Endothelial cell of umbilical vein (primary cell): Measurements from ENCODE around the gene HDLBP. TPM values are rescaled to one million over a fixed set of nuclear protein-coding genes. Genes with fewer than 3 reads are reported as not detected.
A peak's percentile ranks its signal among the peaks of the same experiment; 100 is the strongest.

Source experiments
- BruUV-seq: library from RNA; stranded (reverse); fragments of 400-500 nt; replicated peaks from 2 replicates; lab custom pipeline; 2021; lab: Mats Ljungman, UMichigan
- CTCF ChIA-PET: fragments of 300-600, 350-600 bp; sonication (Branson Sonifier 250); formaldehyde crosslinking; loops from one replicate; lab custom pipeline; 2021; ENCODE audit warnings: antibody characterized with exemption, inconsistent platforms; lab: Charles Lee
- POLR2A ChIA-PET: fragments of 300-600, 350-600 bp; sonication (Branson Sonifier 250); formaldehyde crosslinking; loops from one replicate; lab custom pipeline; 2021; ENCODE audit warnings: antibody characterized with exemption, inconsistent platforms; lab: Charles Lee
- DNase-seq: peaks from one replicate; pipeline ENCODE4 v3.0.0-alpha.2; 2011; ENCODE audit warnings: low read depth, low spot score
- FAIRE-seq: peaks from 2 replicates; lab custom pipeline; 2011; peaks lifted over from hg19 to GRCh38; lab: Jason Lieb, UNC
- H2AFZ ChIP-seq: 2 replicates; pipeline ENCODE4 v1.6.0; 2012; ENCODE audit warnings: low read depth, low read length, control low read depth, inconsistent platforms
- H3K27ac ChIP-seq: 2 replicates; pipeline ENCODE4 v1.5.1; 2011; ENCODE audit warnings: low read depth, mild to moderate bottlenecking, control low read depth, low read length, moderate library complexity; ENCODE audit not compliant: insufficient read depth
- H3K27me3 ChIP-seq, 2 experiments: 2 replicates each; pipeline versions ENCODE4 v1.6.0 to v1.6.1; 2011; ENCODE audit warnings: low read length in 2 of 2, mixed read lengths in 1 of 2; ENCODE audit not compliant: control insufficient read depth in 2 of 2, insufficient read depth in 2 of 2
- H3K36me3 ChIP-seq, 2 experiments: 2 replicates in 1 of 2; 3 replicates in 1 of 2; pipeline ENCODE4 v1.5.1; 2011; ENCODE audit warnings: low read length in 2 of 2, mild to moderate bottlenecking in 1 of 2, moderate library complexity in 1 of 2; ENCODE audit not compliant: control insufficient read depth in 2 of 2, insufficient read depth in 2 of 2; ENCODE audit errors: extremely low read depth in 1 of 2
- H3K4me1 ChIP-seq: 3 replicates; pipeline ENCODE4 v1.5.1; 2011; ENCODE audit warnings: mild to moderate bottlenecking, low read length; ENCODE audit not compliant: control insufficient read depth, insufficient read depth; ENCODE audit errors: extremely low read depth
- H3K4me2 ChIP-seq: 2 replicates; pipeline ENCODE4 v1.6.1; 2011; ENCODE audit warnings: low read length, control low read depth, mixed read lengths; ENCODE audit not compliant: insufficient read depth
- H3K4me3 ChIP-seq, 3 experiments: fragments of 200-600 bp in 1 of 3; sonication (generic), shearing (Covaris generic) in 1 of 3; replicated peaks in 1 of 3; 2 replicates each; pipeline ENCODE4 v1.5.1; 2011 to 2016; ENCODE audit warnings: control low read depth in 3 of 3, low read length in 3 of 3, mild to moderate bottlenecking in 2 of 3, inconsistent platforms in 1 of 3, low read depth in 1 of 3, moderate library complexity in 1 of 3; ENCODE audit not compliant: insufficient read depth in 1 of 3
- H3K79me2 ChIP-seq: 2 replicates; pipeline ENCODE4 v1.6.0; 2012; ENCODE audit warnings: low read length, inconsistent platforms; ENCODE audit not compliant: control insufficient read depth, insufficient read depth
- H3K9ac ChIP-seq: replicated peaks from 2 replicates; pipeline ENCODE3; 2011; ENCODE audit warnings: low read length, control low read depth; ENCODE audit not compliant: insufficient read depth; ENCODE audit errors: extremely low read depth
- H3K9me1 ChIP-seq: replicated peaks from 3 replicates; pipeline ENCODE4 v1.6.0; 2011; ENCODE audit warnings: mild to moderate bottlenecking, low read length; ENCODE audit not compliant: control insufficient read depth, insufficient read depth; ENCODE audit errors: extremely low read depth
- H3K9me3 ChIP-seq: replicated peaks from 2 replicates; pipeline ENCODE4 v1.5.1; 2012; ENCODE audit warnings: low read length, inconsistent platforms; ENCODE audit not compliant: control insufficient read depth, insufficient read depth
- H4K20me1 ChIP-seq: replicated peaks from 2 replicates; pipeline ENCODE3; 2011; ENCODE audit warnings: mild to moderate bottlenecking, low read length; ENCODE audit not compliant: control insufficient read depth, insufficient read depth; ENCODE audit errors: extremely low read depth
- EZH2 ChIP-seq: IDR thresholded peaks from 2 replicates; pipeline ENCODE4 v1.6.1; 2012; ENCODE audit warnings: borderline replicate concordance, low read depth, mild to moderate bottlenecking, moderate library complexity, low read length, inconsistent platforms; ENCODE audit not compliant: severe bottlenecking
- FOS ChIP-seq: IDR thresholded peaks from 2 replicates; pipeline ENCODE4 v1.6.1; 2011; ENCODE audit warnings: mild to moderate bottlenecking, low read length, moderate library complexity, borderline replicate concordance; ENCODE audit not compliant: insufficient read depth
- GATA2 ChIP-seq: IDR thresholded peaks from 2 replicates; pipeline ENCODE4 v1.7.0; 2011; ENCODE audit warnings: low read depth, mild to moderate bottlenecking, moderate library complexity, mixed read lengths, low read length; ENCODE audit not compliant: insufficient read length, insufficient read depth
- JUN ChIP-seq: IDR thresholded peaks from 2 replicates; pipeline ENCODE4 v1.6.1; 2011; ENCODE audit warnings: borderline replicate concordance, low read depth; ENCODE audit not compliant: insufficient read length, insufficient read depth
- MAX ChIP-seq: IDR thresholded peaks from 2 replicates; pipeline ENCODE4 v1.6.1; 2011; ENCODE audit not compliant: insufficient read depth, insufficient read length
- MYC ChIP-seq: IDR thresholded peaks from one replicate; pipeline ENCODE4 v1.6.1; 2011; ENCODE audit warnings: mild to moderate bottlenecking, low read depth, low read length
- POLR2A ChIP-seq: IDR thresholded peaks from 2 replicates; pipeline ENCODE4 v1.6.1; 2012; ENCODE audit warnings: low read depth, mild to moderate bottlenecking, control low read depth, low read length
- POLR2AphosphoS5 ChIP-seq: IDR thresholded peaks from 2 replicates; pipeline ENCODE4 v1.6.1; 2012; ENCODE audit warnings: low read depth, mild to moderate bottlenecking, control low read depth, low read length, moderate library complexity; ENCODE audit not compliant: insufficient read depth
- dilution Hi-C: fragments of 300-500 bp; cut with MboI; formaldehyde crosslinking; loops from one replicate; pipeline ENCODE4 v1.15.0; 2019; ENCODE audit warnings: low sequenced_read_pairs; ENCODE audit not compliant: extremely low pct_ligation_motif_present
- intact Hi-C: fragments of 100-400 bp; cut with micrococcal nuclease; formaldehyde crosslinking; loops from one replicate; pipeline ENCODE4 v1.10.0; 2022
- polyA plus RNA-seq, 4 experiments: library from polyadenylated mRNA; depleted of rRNA in 3 of 4; stranded (reverse) in 3 of 4; unstranded in 1 of 4; fragments of >200 nt; gene quantifications; 2 replicates each; pipeline versions ENCODE4 v1.2.1 to v1.2.3, GENCODE V29; 2011 to 2012; ENCODE audit warnings: missing spikeins in 1 of 4
- total RNA-seq: library from RNA; stranded (reverse); gene quantifications from 2 replicates; pipeline ENCODE4 v1.2.3, GENCODE V29; 2021
- TF ChIP-seq, protein P1 (sequence below), 2 donors: IDR thresholded peaks; 1 replicate in 1 of 2; 2 replicates in 1 of 2; pipeline ENCODE4 v1.5.1; 2011; ENCODE audit warnings: low read length in 2 of 2, mild to moderate bottlenecking in 2 of 2, moderate library complexity in 2 of 2, control low read depth in 1 of 2, inconsistent platforms in 1 of 2, low read depth in 1 of 2; ENCODE audit not compliant: insufficient read depth in 1 of 2; ENCODE audit errors: extremely low read depth in 1 of 2

HDLBP gene
- total and polyA plus RNA-seq, 2 donors (not counting 3 experiments of a cell fraction or from before 2014, with no cell fraction given): 379 to 569 TPM

DNA sequence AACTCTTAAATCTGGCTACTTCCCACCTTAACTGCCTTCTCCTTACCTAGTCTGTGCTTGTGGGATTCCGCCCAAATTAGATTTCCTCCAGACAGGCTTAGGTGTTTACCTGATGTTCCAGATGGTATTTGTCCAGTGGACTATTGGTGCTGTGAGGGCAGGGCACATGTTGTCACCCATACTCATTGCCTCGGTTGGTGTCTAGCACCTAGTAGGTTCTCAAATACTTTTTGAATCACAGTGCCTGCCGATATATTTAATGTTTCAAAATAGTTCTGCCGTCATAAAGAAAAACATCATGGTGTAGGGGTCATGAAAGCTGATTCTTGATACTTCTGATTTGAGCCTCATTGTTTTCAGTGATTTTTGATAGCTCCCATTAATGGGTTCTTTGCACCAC is 1.4 kb upstream of the HDLBP start:
- Histone ChIP-seq H3K27me3 (no peaks in the 10 kb centered on the region), H3K4me2 (peak overlapping the region; percentile 96), H3K9me1 (no peaks in the 10 kb centered on the region), H3K36me3 (no peaks in the 10 kb centered on the region), H3K79me2 (peaks cover 89% of the 10 kb centered on the region), H3K27ac (peak overlapping the region; percentile 36), H3K4me3 (peak overlapping the region; percentile 35 to 93 (median 92)), H3K4me1 (peaks cover 51% of the 10 kb centered on the region), H4K20me1 (peaks cover 9% of the 10 kb centered on the region), H3K9ac (peak overlapping the region; percentile 77), H2AFZ (no peak overlapping the region), H3K9me3 (no peaks in the 10 kb centered on the region)
- DNase-seq (no peak), FAIRE-seq (no peak)
- BruUV-seq: TSS peak; percentile 34
- dilution Hi-C loops (no loop called here), intact Hi-C loops (loop anchor here (5.0 to 10.0 kb wide), 3 partner anchors 385 to 755 kb away; partner anchors contain the start of genes DUSP28 and ING5)
- CTCF ChIA-PET: interaction anchor here (0.6 to 1.8 kb wide), 2 partner anchors 24 to 42 kb away, joined by 3 to 4 read pairs; no protein-coding TSS in a partner anchor
- POLR2A ChIA-PET: no interaction called here
- no peak for TF ChIP-seq POLR2A
- no peak for TF ChIP-seq GATA2
- TF ChIP-seq FOS: no peak
- no peak for TF ChIP-seq MYC
- TF ChIP-seq, protein P1, sequence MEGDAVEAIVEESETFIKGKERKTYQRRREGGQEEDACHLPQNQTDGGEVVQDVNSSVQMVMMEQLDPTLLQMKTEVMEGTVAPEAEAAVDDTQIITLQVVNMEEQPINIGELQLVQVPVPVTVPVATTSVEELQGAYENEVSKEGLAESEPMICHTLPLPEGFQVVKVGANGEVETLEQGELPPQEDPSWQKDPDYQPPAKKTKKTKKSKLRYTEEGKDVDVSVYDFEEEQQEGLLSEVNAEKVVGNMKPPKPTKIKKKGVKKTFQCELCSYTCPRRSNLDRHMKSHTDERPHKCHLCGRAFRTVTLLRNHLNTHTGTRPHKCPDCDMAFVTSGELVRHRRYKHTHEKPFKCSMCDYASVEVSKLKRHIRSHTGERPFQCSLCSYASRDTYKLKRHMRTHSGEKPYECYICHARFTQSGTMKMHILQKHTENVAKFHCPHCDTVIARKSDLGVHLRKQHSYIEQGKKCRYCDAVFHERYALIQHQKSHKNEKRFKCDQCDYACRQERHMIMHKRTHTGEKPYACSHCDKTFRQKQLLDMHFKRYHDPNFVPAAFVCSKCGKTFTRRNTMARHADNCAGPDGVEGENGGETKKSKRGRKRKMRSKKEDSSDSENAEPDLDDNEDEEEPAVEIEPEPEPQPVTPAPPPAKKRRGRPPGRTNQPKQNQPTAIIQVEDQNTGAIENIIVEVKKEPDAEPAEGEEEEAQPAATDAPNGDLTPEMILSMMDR (IDR thresholded peaks at IDR 0.05; ENCODE audit: extremely low read depth in 1 of 2, insufficient read depth in 1 of 2, low read depth in 1 of 2, low read length in 2 of 2): no peak
- no peak for TF ChIP-seq MAX
- TF ChIP-seq JUN: no peak
- no peak for TF ChIP-seq POLR2AphosphoS5
- TF ChIP-seq EZH2: no peak
